Thoracic aorta (tissue), 2 donors: ENCODE data around the gene COL28A1. TPM values are rescaled to one million over a fixed set of nuclear protein-coding genes. Genes with fewer than 3 reads are reported as not detected.

Source experiments
- ATAC-seq: fragments of 150-250 bp; one replicate; pipeline ENCODE4 v1.8.0; 2017; ENCODE audit warnings: low read depth; ENCODE audit not compliant: insufficient number of reproducible peaks, low FRiP score
- DNase-seq: peaks from one replicate; pipeline ENCODE4 v3.0.0-alpha.2; 2020; ENCODE audit warnings: low spot score
- H3K27ac ChIP-seq, 2 donors: fragments of 200-600 bp; sonication (generic); 1 replicate in 1 of 2; 2 replicates in 1 of 2; pipeline ENCODE4 v1.5.1; 2016; ENCODE audit warnings: mild to moderate bottlenecking in 2 of 2, moderate library complexity in 2 of 2
- H3K27me3 ChIP-seq: fragments of 200-600 bp; sonication (generic); replicated peaks from 2 replicates; pipeline ENCODE4 v1.6.0; 2016; ENCODE audit warnings: mild to moderate bottlenecking; ENCODE audit not compliant: insufficient read depth
- H3K36me3 ChIP-seq: fragments of 200-600 bp; sonication (generic); one replicate; pipeline ENCODE4 v1.5.1; 2016
- H3K4me1 ChIP-seq, 2 donors: fragments of 200-600 bp; sonication (generic); 1 replicate in 1 of 2; 2 replicates in 1 of 2; pipeline versions ENCODE4 v1.5.1 to v1.6.0; 2016; ENCODE audit warnings: low read depth in 2 of 2, mild to moderate bottlenecking in 1 of 2; ENCODE audit not compliant: control insufficient read depth in 1 of 2
- H3K4me3 ChIP-seq: fragments of 200-600 bp; sonication (generic); 2 replicates; pipeline ENCODE4 v1.5.1; 2016; ENCODE audit warnings: mild to moderate bottlenecking
- H3K9me3 ChIP-seq: fragments of 200-600 bp; sonication (generic); 2 replicates; pipeline ENCODE4 v1.5.1; 2016
- total RNA-seq, 2 donors: library from RNA; depleted of rRNA; stranded (reverse); fragments of >200 nt; gene quantifications; one replicate each; pipeline versions ENCODE4 v1.1.0 to v1.2.3, GENCODE V29; 2016
- TF ChIP-seq, protein P1 (sequence below): fragments of 200-600 bp; sonication (generic); IDR thresholded peaks from one replicate; pipeline ENCODE4 v1.5.1; 2019; ENCODE audit warnings: antibody characterized with exemption

The COL28A1 gene
- total RNA-seq, 2 donors from 2014 or later, result 2.4 to 3.0 TPM

DNA sequence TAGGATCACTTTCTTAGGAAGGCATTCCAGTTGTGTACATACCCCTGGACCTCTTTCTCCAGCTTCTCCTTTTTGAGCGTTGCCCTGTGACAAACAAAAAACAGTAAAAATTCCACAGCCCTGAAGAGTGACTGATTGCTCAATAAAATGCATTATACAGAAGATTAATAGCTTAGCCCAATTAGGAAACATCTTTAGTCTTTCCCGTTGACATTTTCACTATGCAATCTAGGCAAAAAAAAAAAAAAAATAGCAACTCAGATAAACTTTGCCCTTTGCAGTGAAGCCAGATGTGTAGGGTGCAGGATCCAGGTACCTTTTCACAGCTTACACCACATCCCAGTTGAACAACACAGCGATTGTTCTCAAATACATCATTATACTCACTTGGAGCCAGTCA is 17.9 kb downstream of the COL28A1 start:
- no peaks in the 10 kb centered on the region for H3K4me1 ChIP-seq
- TF ChIP-seq, protein P1, sequence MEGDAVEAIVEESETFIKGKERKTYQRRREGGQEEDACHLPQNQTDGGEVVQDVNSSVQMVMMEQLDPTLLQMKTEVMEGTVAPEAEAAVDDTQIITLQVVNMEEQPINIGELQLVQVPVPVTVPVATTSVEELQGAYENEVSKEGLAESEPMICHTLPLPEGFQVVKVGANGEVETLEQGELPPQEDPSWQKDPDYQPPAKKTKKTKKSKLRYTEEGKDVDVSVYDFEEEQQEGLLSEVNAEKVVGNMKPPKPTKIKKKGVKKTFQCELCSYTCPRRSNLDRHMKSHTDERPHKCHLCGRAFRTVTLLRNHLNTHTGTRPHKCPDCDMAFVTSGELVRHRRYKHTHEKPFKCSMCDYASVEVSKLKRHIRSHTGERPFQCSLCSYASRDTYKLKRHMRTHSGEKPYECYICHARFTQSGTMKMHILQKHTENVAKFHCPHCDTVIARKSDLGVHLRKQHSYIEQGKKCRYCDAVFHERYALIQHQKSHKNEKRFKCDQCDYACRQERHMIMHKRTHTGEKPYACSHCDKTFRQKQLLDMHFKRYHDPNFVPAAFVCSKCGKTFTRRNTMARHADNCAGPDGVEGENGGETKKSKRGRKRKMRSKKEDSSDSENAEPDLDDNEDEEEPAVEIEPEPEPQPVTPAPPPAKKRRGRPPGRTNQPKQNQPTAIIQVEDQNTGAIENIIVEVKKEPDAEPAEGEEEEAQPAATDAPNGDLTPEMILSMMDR, result no peak
- no peaks in the 10 kb centered on the region for H3K36me3 ChIP-seq
- no peak for ATAC-seq
- H3K4me3 ChIP-seq, result no peak overlapping the region
- H3K9me3 ChIP-seq, result no peaks in the 10 kb centered on the region
- H3K27me3 ChIP-seq, result no peaks in the 10 kb centered on the region
- no peak overlapping the region for H3K27ac ChIP-seq
- no peak for DNase-seq

DNA sequence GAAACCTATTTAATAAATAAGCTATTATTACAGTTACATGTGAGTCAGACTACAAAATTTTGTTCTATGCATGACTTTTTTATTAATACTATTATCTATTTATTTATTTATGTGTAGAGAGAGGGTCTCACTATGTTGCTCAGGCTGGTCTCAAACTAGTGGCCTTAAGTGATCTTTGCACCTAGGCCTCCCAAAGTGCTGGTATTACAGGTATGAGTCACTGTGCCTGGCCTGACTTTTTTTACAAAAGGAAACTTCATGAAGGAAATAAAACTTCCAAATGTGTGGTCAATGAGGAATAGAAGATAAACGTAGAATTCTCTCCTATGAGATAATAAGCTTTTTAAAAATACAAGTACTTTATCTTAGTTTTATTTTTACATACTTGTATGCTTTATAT is 19.0 kb downstream of the COL28A1 start:
- Histone ChIP-seq H3K27ac (no peak overlapping the region), H3K4me3 (no peak overlapping the region), H3K4me1 (no peaks in the 10 kb centered on the region), H3K36me3 (no peaks in the 10 kb centered on the region), H3K9me3 (no peaks in the 10 kb centered on the region), H3K27me3 (no peaks in the 10 kb centered on the region)
- TF ChIP-seq, protein P1, result no peak
- ATAC-seq (no peak), DNase-seq (no peak)

DNA sequence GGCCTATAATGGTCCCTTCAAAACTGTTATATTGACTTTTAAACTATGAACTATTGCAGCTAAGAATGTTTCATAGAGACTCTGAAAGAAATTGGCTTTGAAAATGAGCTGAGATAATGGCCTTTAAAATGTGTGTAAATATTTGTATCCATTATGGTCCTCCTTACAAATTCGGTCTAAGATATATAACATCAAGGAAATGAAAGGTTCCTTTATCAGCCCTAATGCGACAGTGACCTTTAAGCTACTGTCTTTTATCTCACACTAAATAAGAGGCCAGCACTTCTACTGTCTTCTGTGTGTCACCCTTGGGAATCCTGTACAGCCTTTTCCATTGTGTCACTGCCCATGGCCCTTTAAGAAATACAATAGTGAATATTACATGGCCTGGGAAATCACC is 19.5 kb downstream of the COL28A1 start:
- ATAC-seq (no peak), DNase-seq (no peak)
- Histone ChIP-seq H3K9me3 (no peaks in the 10 kb centered on the region), H3K36me3 (no peaks in the 10 kb centered on the region), H3K27me3 (no peaks in the 10 kb centered on the region), H3K27ac (no peak overlapping the region), H3K4me3 (no peak overlapping the region), H3K4me1 (no peaks in the 10 kb centered on the region)
- TF ChIP-seq, protein P1, result no peak

DNA sequence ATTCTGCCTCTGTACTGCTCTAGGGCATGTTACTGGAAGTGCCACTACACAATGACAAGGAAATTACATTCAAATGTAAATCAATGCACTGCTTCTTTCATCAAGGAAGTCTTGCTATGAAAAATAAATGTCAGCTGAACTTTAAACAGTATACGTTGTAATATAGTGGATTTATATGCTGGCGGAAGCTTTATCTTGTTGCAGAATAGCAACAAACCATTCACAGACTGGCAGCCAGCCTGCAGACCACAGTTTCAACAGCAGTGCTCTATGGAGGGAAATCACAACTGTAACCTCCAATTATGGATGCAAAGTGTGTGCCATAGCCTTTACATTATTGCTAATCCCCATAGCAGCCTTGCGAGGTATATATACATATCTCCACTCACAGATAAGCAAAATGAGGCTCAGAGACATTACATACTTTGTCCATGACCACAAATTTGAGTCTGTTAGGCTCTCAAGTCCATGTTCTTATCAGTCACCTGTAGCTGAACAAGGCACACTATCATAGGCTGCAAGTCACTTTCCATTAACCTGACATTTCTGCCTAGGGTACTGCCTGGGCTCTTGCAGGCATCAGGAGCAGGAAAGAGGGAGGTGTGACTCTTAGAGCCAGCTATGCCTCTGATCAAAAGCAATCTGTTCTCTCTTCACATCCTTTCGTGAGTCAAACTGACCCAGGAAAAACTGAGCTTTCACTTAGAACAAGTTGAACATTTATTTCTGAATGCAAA is 22.6 kb downstream of the COL28A1 start:
- DNase-seq (no peak), ATAC-seq (no peak)
- Histone ChIP-seq H3K4me1 (no peaks in the 10 kb centered on the region), H3K36me3 (no peaks in the 10 kb centered on the region), H3K27me3 (no peaks in the 10 kb centered on the region), H3K4me3 (no peak overlapping the region), H3K27ac (no peak overlapping the region), H3K9me3 (no peaks in the 10 kb centered on the region)
- TF ChIP-seq, protein P1, result no peak

DNA sequence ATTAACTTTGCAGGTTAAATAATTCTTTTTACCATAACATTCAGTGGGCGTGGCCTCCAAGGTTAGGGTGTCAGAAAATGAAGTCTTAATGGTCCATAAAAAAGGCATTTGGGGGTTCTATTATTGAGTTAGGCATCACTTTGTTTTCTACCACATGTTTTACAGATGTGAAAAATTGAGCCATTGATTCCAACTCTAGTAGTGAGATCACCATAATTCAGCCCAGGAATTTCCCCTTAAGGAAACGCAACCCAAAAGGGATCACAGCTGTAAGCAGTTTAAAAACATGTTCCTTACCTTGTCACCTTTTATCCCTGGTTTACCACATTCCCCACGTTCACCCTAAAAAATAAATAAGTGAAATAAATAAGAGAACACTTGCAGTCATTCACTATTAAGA is 24.9 kb downstream of the COL28A1 start:
- no peaks in the 10 kb centered on the region for H3K36me3 ChIP-seq
- H3K4me1 ChIP-seq, result no peaks in the 10 kb centered on the region
- no peaks in the 10 kb centered on the region for H3K27me3 ChIP-seq
- H3K4me3 ChIP-seq, result no peak overlapping the region
- TF ChIP-seq, protein P1, result no peak
- H3K27ac ChIP-seq, result no peak overlapping the region
- no peaks in the 10 kb centered on the region for H3K9me3 ChIP-seq
- ATAC-seq, result no peak
- DNase-seq, result no peak
